Measurements from ENCODE around the gene ASB5.
"Not testable (repeated sequence)": the region's sequence is repeated elsewhere in the genome, so short reads cannot be mapped to it uniquely, and the experiment has no call there.

The ASB5 gene

GRCh38 chr4:176222149-176222548, 46.9 kb downstream of the ASB5 start:
- H4K8ac ChIP-seq (ENCODE audit: low read depth, low read length), result no peak overlapping the region
- no peak overlapping the region for H2BK120ac ChIP-seq (ENCODE audit: insufficient read depth, low read length, poor library complexity)
- H3K27ac ChIP-seq (ENCODE audit: low read depth, low read length), result no peak overlapping the region
- no peak overlapping the region for H3K18ac ChIP-seq (ENCODE audit: low read length)
- no peaks in the 10 kb centered on the region for H3K4me1 ChIP-seq (ENCODE audit: control insufficient read depth in 1 of 2, insufficient read depth in 2 of 2, low read length in 2 of 2)
- no peak overlapping the region for H3K4me2 ChIP-seq (ENCODE audit: low read length)
- no peak overlapping the region for H4K12ac ChIP-seq (ENCODE audit: low read depth, low read length)
- no peaks in the 10 kb centered on the region for H3K79me1 ChIP-seq (ENCODE audit: low read length)
- no peak overlapping the region for H3K4me3 ChIP-seq (ENCODE audit: low read depth, low read length)
- no peak overlapping the region for H3K4ac ChIP-seq (ENCODE audit: low read depth, low read length)
- H3K9me3 ChIP-seq (ENCODE audit: insufficient read depth, low read depth, low read length), result no peaks in the 10 kb centered on the region
- DNase-seq, result no peak
- no peak overlapping the region for H3K9ac ChIP-seq (ENCODE audit: low read length)
- no peak overlapping the region for H2BK12ac ChIP-seq (ENCODE audit: low read length)
- no peak overlapping the region for H4K91ac ChIP-seq (ENCODE audit: low read depth, low read length)
- no peak overlapping the region for H3K14ac ChIP-seq (ENCODE audit: low read length)
- H2AFZ ChIP-seq (ENCODE audit: insufficient read depth, low read length, poor library complexity), result no peak overlapping the region
- no peaks in the 10 kb centered on the region for H3K27me3 ChIP-seq (ENCODE audit: insufficient read depth, low read length)
- H3K23ac ChIP-seq (ENCODE audit: low read length), result no peak overlapping the region
- no peaks in the 10 kb centered on the region for H3K36me3 ChIP-seq (ENCODE audit: control insufficient read depth in 1 of 2, insufficient read depth in 2 of 2, low read length in 2 of 2)
- no peak overlapping the region for H2AK5ac ChIP-seq (ENCODE audit: low read length)
- WGBS (ENCODE audit: extremely low coverage, insufficient coverage, insufficient read length), result no CpG with 5 or more reads among the region's 5 CpGs
- H2BK5ac ChIP-seq (ENCODE audit: low read depth, low read length, poor library complexity), result no peak overlapping the region
- no peaks in the 10 kb centered on the region for H3K79me2 ChIP-seq (ENCODE audit: control insufficient read depth, insufficient read depth, low read length, poor library complexity)

- H4K91ac ChIP-seq (ENCODE audit: low read depth, low read length), result no peak overlapping the region
- H2AK5ac ChIP-seq (ENCODE audit: low read length), result no peak overlapping the region
- no peaks in the 10 kb centered on the region for H3K9me3 ChIP-seq (ENCODE audit: insufficient read depth, low read depth, low read length)
- H3K36me3 ChIP-seq (ENCODE audit: control insufficient read depth in 1 of 2, insufficient read depth in 2 of 2, low read length in 2 of 2), result no peaks in the 10 kb centered on the region
- no peaks in the 10 kb centered on the region for H3K79me1 ChIP-seq (ENCODE audit: low read length)
- no peak overlapping the region for H4K12ac ChIP-seq (ENCODE audit: low read depth, low read length)
- H2BK5ac ChIP-seq (ENCODE audit: low read depth, low read length, poor library complexity), result no peak overlapping the region
- no peaks in the 10 kb centered on the region for H3K4me1 ChIP-seq (ENCODE audit: control insufficient read depth in 1 of 2, insufficient read depth in 2 of 2, low read length in 2 of 2)
- H3K4ac ChIP-seq (ENCODE audit: low read depth, low read length), result no peak overlapping the region
- no peak overlapping the region for H3K9ac ChIP-seq (ENCODE audit: low read length)
- H2AFZ ChIP-seq (ENCODE audit: insufficient read depth, low read length, poor library complexity), result no peak overlapping the region
- H4K8ac ChIP-seq (ENCODE audit: low read depth, low read length), result no peak overlapping the region
- no peak overlapping the region for H3K18ac ChIP-seq (ENCODE audit: low read length)
- H3K79me2 ChIP-seq (ENCODE audit: control insufficient read depth, insufficient read depth, low read length, poor library complexity), result no peaks in the 10 kb centered on the region
- H3K27me3 ChIP-seq (ENCODE audit: insufficient read depth, low read length), result no peaks in the 10 kb centered on the region
- H3K23ac ChIP-seq (ENCODE audit: low read length), result no peak overlapping the region
- no peak overlapping the region for H2BK120ac ChIP-seq (ENCODE audit: insufficient read depth, low read length, poor library complexity)
- H3K4me2 ChIP-seq (ENCODE audit: low read length), result no peak overlapping the region
- no CpG with 5 or more reads among the region's 2 CpGs for WGBS (ENCODE audit: extremely low coverage, insufficient coverage, insufficient read length)
- H2BK12ac ChIP-seq (ENCODE audit: low read length), result no peak overlapping the region
- DNase-seq, result no peak
- no peak overlapping the region for H3K27ac ChIP-seq (ENCODE audit: low read depth, low read length)
- no peak overlapping the region for H3K14ac ChIP-seq (ENCODE audit: low read length)
- no peak overlapping the region for H3K4me3 ChIP-seq (ENCODE audit: low read depth, low read length)
These were observed 51.5 kb downstream of the ASB5 start for GRCh38 chr4:176217510-176217909.

DNA sequence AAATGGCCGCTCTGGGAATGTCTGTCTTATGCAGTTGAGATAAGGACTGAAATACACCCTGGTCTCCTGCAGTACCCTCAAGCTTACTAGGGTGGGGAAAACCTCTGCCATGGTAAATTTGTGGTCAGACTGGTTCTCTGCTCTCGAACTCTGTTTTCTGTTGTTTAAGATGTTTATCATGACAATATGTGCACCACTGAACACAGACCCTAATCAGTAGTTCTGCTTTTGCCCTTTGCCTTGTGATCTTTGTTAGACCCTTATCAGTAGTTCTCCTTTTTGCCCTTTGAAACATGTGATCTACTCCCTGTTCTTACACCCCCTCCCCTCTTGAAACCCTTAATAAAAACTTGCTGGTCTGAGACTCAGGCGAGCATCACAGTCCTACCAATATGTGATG, 56.7 kb downstream of the ASB5 start:
- no CpG with 5 or more reads among the region's 3 CpGs for WGBS (ENCODE audit: extremely low coverage, insufficient coverage, insufficient read length)
- not testable (repeated sequence) for H4K91ac ChIP-seq (ENCODE audit: low read depth, low read length); H3K4me1 ChIP-seq (ENCODE audit: control insufficient read depth in 1 of 2, insufficient read depth in 2 of 2, low read length in 2 of 2); H3K4ac ChIP-seq (ENCODE audit: low read depth, low read length); H2BK5ac ChIP-seq (ENCODE audit: low read depth, low read length, poor library complexity); H2BK12ac ChIP-seq (ENCODE audit: low read length); H3K4me2 ChIP-seq (ENCODE audit: low read length); H3K18ac ChIP-seq (ENCODE audit: low read length); H3K79me1 ChIP-seq (ENCODE audit: low read length); H3K36me3 ChIP-seq (ENCODE audit: control insufficient read depth in 1 of 2, insufficient read depth in 2 of 2, low read length in 2 of 2); H3K23ac ChIP-seq (ENCODE audit: low read length); H4K8ac ChIP-seq (ENCODE audit: low read depth, low read length); H3K14ac ChIP-seq (ENCODE audit: low read length); H2AK5ac ChIP-seq (ENCODE audit: low read length); H3K79me2 ChIP-seq (ENCODE audit: control insufficient read depth, insufficient read depth, low read length, poor library complexity); H2AFZ ChIP-seq (ENCODE audit: insufficient read depth, low read length, poor library complexity); H3K9me3 ChIP-seq (ENCODE audit: insufficient read depth, low read depth, low read length); H3K9ac ChIP-seq (ENCODE audit: low read length); H4K12ac ChIP-seq (ENCODE audit: low read depth, low read length); H3K27me3 ChIP-seq (ENCODE audit: insufficient read depth, low read length); H2BK120ac ChIP-seq (ENCODE audit: insufficient read depth, low read length, poor library complexity); H3K4me3 ChIP-seq (ENCODE audit: low read depth, low read length); DNase-seq; H3K27ac ChIP-seq (ENCODE audit: low read depth, low read length)

GRCh38 chr4:176210579-176211296, 58.3 kb downstream of the ASB5 start:
- Histone ChIP-seq H2AFZ (ENCODE audit: insufficient read depth, low read length, poor library complexity) (no peak overlapping the region), H3K23ac (ENCODE audit: low read length) (no peak overlapping the region), H3K4me3 (ENCODE audit: low read depth, low read length) (no peak overlapping the region), H3K18ac (ENCODE audit: low read length) (no peak overlapping the region), H4K8ac (ENCODE audit: low read depth, low read length) (no peak overlapping the region), H3K9ac (ENCODE audit: low read length) (no peak overlapping the region), H2BK120ac (ENCODE audit: insufficient read depth, low read length, poor library complexity) (no peak overlapping the region), H3K79me1 (ENCODE audit: low read length) (no peaks in the 10 kb centered on the region), H4K91ac (ENCODE audit: low read depth, low read length) (no peak overlapping the region), H4K12ac (ENCODE audit: low read depth, low read length) (no peak overlapping the region), H2AK5ac (ENCODE audit: low read length) (no peak overlapping the region), H3K9me3 (ENCODE audit: insufficient read depth, low read depth, low read length) (no peaks in the 10 kb centered on the region), H3K4me2 (ENCODE audit: low read length) (no peak overlapping the region), H3K4ac (ENCODE audit: low read depth, low read length) (no peak overlapping the region), H3K4me1 (ENCODE audit: control insufficient read depth in 1 of 2, insufficient read depth in 2 of 2, low read length in 2 of 2) (no peaks in the 10 kb centered on the region), H3K27ac (ENCODE audit: low read depth, low read length) (no peak overlapping the region), H3K36me3 (ENCODE audit: control insufficient read depth in 1 of 2, insufficient read depth in 2 of 2, low read length in 2 of 2) (no peaks in the 10 kb centered on the region), H3K14ac (ENCODE audit: low read length) (no peak overlapping the region), H3K79me2 (ENCODE audit: control insufficient read depth, insufficient read depth, low read length, poor library complexity) (no peaks in the 10 kb centered on the region), H3K27me3 (ENCODE audit: insufficient read depth, low read length) (no peaks in the 10 kb centered on the region), H2BK12ac (ENCODE audit: low read length) (no peak overlapping the region), H2BK5ac (ENCODE audit: low read depth, low read length, poor library complexity) (no peak overlapping the region)
- WGBS (ENCODE audit: extremely low coverage, insufficient coverage, insufficient read length), result 90% methylated on average over 2 of the region's 7 CpGs
- DNase-seq, result no peak

Measured in trophoblast cell (in vitro differentiated cells and primary cell).